NCI-H1417 treated with DMSO at 0.1 percent for 48 hours (cell line): Measurements from ENCODE around the gene MATN4.

Experiments used
- DNase-seq: peaks from one replicate; lab custom pipeline; 2025; lab: John Stamatoyannopoulos, UW

The MATN4 gene

DNA sequence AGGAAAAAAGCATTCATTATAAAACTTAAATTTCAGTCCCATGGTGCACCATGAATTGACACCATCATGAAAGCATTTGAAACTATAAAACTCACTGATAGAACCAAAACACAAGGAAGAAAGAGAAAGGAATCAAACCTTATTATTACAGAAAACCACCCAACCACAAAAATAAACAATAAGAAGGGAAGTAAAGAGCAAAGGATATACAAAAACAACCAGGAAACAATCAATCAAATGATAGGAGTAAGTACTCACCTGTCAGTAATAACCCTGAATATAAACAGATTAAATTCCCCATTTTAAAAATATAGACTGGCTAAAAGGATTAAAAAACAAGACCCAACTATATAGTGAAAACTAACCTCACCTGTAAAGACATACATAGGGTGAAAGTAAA lies 59.5 kb downstream of the MATN4 start:
- DNase-seq, result no peak

DNA sequence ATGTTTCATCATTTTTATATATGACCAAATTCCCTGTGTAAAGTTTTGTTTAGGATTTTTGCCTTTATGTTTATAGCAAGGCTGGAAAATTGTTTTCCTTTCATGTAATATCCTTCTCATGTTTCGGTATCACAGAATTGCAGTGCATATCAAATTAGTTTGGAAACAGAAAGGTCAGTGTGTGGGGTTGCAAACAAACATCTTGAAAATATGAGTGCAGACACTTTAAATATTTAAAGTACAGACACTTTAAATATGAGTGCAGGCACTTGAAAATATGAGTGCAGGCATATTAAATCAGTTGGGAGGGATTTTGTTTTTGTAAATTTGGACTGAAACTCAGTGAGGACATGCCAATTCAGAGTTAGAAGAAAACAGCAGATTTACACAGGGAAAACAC lies 60.2 kb downstream of the MATN4 start:
- no peak for DNase-seq

DNA sequence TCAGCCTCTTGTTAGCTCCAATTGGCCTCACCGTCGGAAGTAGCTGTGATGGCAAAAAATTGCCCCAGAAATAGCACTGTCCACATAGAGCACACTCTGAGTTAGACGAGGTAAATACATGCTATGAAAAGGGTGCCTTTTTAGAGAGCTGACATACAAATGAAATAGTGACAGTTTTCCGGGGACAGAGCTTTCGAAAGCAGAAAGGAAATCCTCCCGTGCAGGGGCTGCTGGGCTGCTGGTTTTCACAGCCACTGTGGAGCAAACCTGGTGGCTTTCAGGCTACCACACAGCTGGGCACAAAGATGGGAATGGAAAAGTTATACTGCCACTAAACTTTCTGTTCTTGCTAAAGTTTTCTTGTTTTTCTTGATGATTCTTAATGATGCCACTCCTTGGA lies 62.0 kb downstream of the MATN4 start:
- no peak for DNase-seq
